ENCODE measurements around the gene ACTN2.

The ACTN2 gene

GRCh38 chr1:236720611-236721010 lies 34.3 kb downstream of the ACTN2 start:
- Mint-ChIP-seq H3K9me3 (no peaks in the 10 kb centered on the region), H3K4me3 (no peak overlapping the region), H3K27ac (no peak overlapping the region), H3K36me3 (ENCODE audit: low read depth) (no peaks in the 10 kb centered on the region), H3K4me1 (peaks cover 7% of the 10 kb centered on the region), H3K27me3 (ENCODE audit: low read depth, poor library complexity) (no peaks in the 10 kb centered on the region)
- TF ChIP-seq CTCF (IDR thresholded peaks at IDR 0.05), result no peak
- DNase-seq, result no peak

- Mint-ChIP-seq H3K27me3 (ENCODE audit: low read depth, poor library complexity) (no peaks in the 10 kb centered on the region), H3K9me3 (no peaks in the 10 kb centered on the region), H3K36me3 (ENCODE audit: low read depth) (no peaks in the 10 kb centered on the region), H3K4me1 (no peaks in the 10 kb centered on the region), H3K4me3 (no peak overlapping the region), H3K27ac (no peak overlapping the region)
- no peak for TF ChIP-seq CTCF (IDR thresholded peaks at IDR 0.05)
- DNase-seq, result no peak
These were observed 37.8 kb downstream of the ACTN2 start for GRCh38 chr1:236724049-236724448.

- Mint-ChIP-seq H3K27ac (no peak overlapping the region), H3K9me3 (no peaks in the 10 kb centered on the region), H3K27me3 (ENCODE audit: low read depth, poor library complexity) (no peaks in the 10 kb centered on the region), H3K4me1 (no peaks in the 10 kb centered on the region), H3K4me3 (no peak overlapping the region), H3K36me3 (ENCODE audit: low read depth) (no peaks in the 10 kb centered on the region)
- TF ChIP-seq CTCF (IDR thresholded peaks at IDR 0.05), result no peak
- no peak for DNase-seq
These were observed 38.2 kb downstream of the ACTN2 start for GRCh38 chr1:236724506-236724905.

GRCh38 chr1:236725668-236726067 lies 39.4 kb downstream of the ACTN2 start:
- Mint-ChIP-seq H3K4me1 (no peaks in the 10 kb centered on the region), H3K36me3 (ENCODE audit: low read depth) (no peaks in the 10 kb centered on the region), H3K27me3 (ENCODE audit: low read depth, poor library complexity) (no peaks in the 10 kb centered on the region), H3K4me3 (no peak overlapping the region), H3K27ac (no peak overlapping the region), H3K9me3 (no peaks in the 10 kb centered on the region)
- DNase-seq, result no peak
- TF ChIP-seq CTCF (IDR thresholded peaks at IDR 0.05), result no peak

GRCh38 chr1:236727521-236727920 lies 41.2 kb downstream of the ACTN2 start:
- H3K36me3 Mint-ChIP-seq (ENCODE audit: low read depth), result no peaks in the 10 kb centered on the region
- H3K9me3 Mint-ChIP-seq, result no peaks in the 10 kb centered on the region
- H3K27ac Mint-ChIP-seq, result no peak overlapping the region
- H3K4me3 Mint-ChIP-seq, result no peak overlapping the region
- H3K4me1 Mint-ChIP-seq, result no peaks in the 10 kb centered on the region
- no peak for DNase-seq
- TF ChIP-seq CTCF (IDR thresholded peaks at IDR 0.05), result no peak
- no peaks in the 10 kb centered on the region for H3K27me3 Mint-ChIP-seq (ENCODE audit: low read depth, poor library complexity)

GRCh38 chr1:236728752-236729151 lies 42.5 kb downstream of the ACTN2 start:
- Mint-ChIP-seq H3K27ac (no peak overlapping the region), H3K27me3 (ENCODE audit: low read depth, poor library complexity) (no peaks in the 10 kb centered on the region), H3K9me3 (no peaks in the 10 kb centered on the region), H3K4me3 (no peak overlapping the region), H3K4me1 (no peaks in the 10 kb centered on the region), H3K36me3 (ENCODE audit: low read depth) (no peaks in the 10 kb centered on the region)
- DNase-seq, result no peak
- TF ChIP-seq CTCF (IDR thresholded peaks at IDR 0.05), result no peak

Measured in nephron progenitor cell (in vitro differentiated cells).